Endothelial cell of umbilical vein (primary cell): ENCODE data around the gene PTK6. TPM values are rescaled to one million over a fixed set of nuclear protein-coding genes. Genes with fewer than 3 reads are reported as not detected.

Experiments used
- BruUV-seq: library from RNA; stranded (reverse); fragments of 400-500 nt; replicated peaks from 2 replicates; lab custom pipeline; 2021; lab: Mats Ljungman, UMichigan
- CTCF ChIA-PET: fragments of 300-600, 350-600 bp; sonication (Branson Sonifier 250); formaldehyde crosslinking; loops from one replicate; lab custom pipeline; 2021; ENCODE audit warnings: antibody characterized with exemption, inconsistent platforms; lab: Charles Lee
- POLR2A ChIA-PET: fragments of 300-600, 350-600 bp; sonication (Branson Sonifier 250); formaldehyde crosslinking; loops from one replicate; lab custom pipeline; 2021; ENCODE audit warnings: antibody characterized with exemption, inconsistent platforms; lab: Charles Lee
- DNase-seq: peaks from one replicate; pipeline ENCODE4 v3.0.0-alpha.2; 2011; ENCODE audit warnings: low read depth, low spot score
- FAIRE-seq: peaks from 2 replicates; lab custom pipeline; 2011; peaks lifted over from hg19 to GRCh38; lab: Jason Lieb, UNC
- H2AFZ ChIP-seq: 2 replicates; pipeline ENCODE4 v1.6.0; 2012; ENCODE audit warnings: low read depth, low read length, control low read depth, inconsistent platforms
- H3K27ac ChIP-seq: 2 replicates; pipeline ENCODE4 v1.5.1; 2011; ENCODE audit warnings: low read depth, mild to moderate bottlenecking, control low read depth, low read length, moderate library complexity; ENCODE audit not compliant: insufficient read depth
- H3K27me3 ChIP-seq, 2 experiments: 2 replicates each; pipeline versions ENCODE4 v1.6.0 to v1.6.1; 2011; ENCODE audit warnings: low read length in 2 of 2, mixed read lengths in 1 of 2; ENCODE audit not compliant: control insufficient read depth in 2 of 2, insufficient read depth in 2 of 2
- H3K36me3 ChIP-seq, 2 experiments: 2 replicates in 1 of 2; 3 replicates in 1 of 2; pipeline ENCODE4 v1.5.1; 2011; ENCODE audit warnings: low read length in 2 of 2, mild to moderate bottlenecking in 1 of 2, moderate library complexity in 1 of 2; ENCODE audit not compliant: control insufficient read depth in 2 of 2, insufficient read depth in 2 of 2; ENCODE audit errors: extremely low read depth in 1 of 2
- H3K4me1 ChIP-seq: 3 replicates; pipeline ENCODE4 v1.5.1; 2011; ENCODE audit warnings: mild to moderate bottlenecking, low read length; ENCODE audit not compliant: control insufficient read depth, insufficient read depth; ENCODE audit errors: extremely low read depth
- H3K4me2 ChIP-seq: 2 replicates; pipeline ENCODE4 v1.6.1; 2011; ENCODE audit warnings: low read length, control low read depth, mixed read lengths; ENCODE audit not compliant: insufficient read depth
- H3K4me3 ChIP-seq, 3 experiments: fragments of 200-600 bp in 1 of 3; sonication (generic), shearing (Covaris generic) in 1 of 3; replicated peaks in 1 of 3; 2 replicates each; pipeline ENCODE4 v1.5.1; 2011 to 2016; ENCODE audit warnings: control low read depth in 3 of 3, low read length in 3 of 3, mild to moderate bottlenecking in 2 of 3, inconsistent platforms in 1 of 3, low read depth in 1 of 3, moderate library complexity in 1 of 3; ENCODE audit not compliant: insufficient read depth in 1 of 3
- H3K79me2 ChIP-seq: 2 replicates; pipeline ENCODE4 v1.6.0; 2012; ENCODE audit warnings: low read length, inconsistent platforms; ENCODE audit not compliant: control insufficient read depth, insufficient read depth
- H3K9ac ChIP-seq: replicated peaks from 2 replicates; pipeline ENCODE3; 2011; ENCODE audit warnings: low read length, control low read depth; ENCODE audit not compliant: insufficient read depth; ENCODE audit errors: extremely low read depth
- H3K9me1 ChIP-seq: replicated peaks from 3 replicates; pipeline ENCODE4 v1.6.0; 2011; ENCODE audit warnings: mild to moderate bottlenecking, low read length; ENCODE audit not compliant: control insufficient read depth, insufficient read depth; ENCODE audit errors: extremely low read depth
- H3K9me3 ChIP-seq: replicated peaks from 2 replicates; pipeline ENCODE4 v1.5.1; 2012; ENCODE audit warnings: low read length, inconsistent platforms; ENCODE audit not compliant: control insufficient read depth, insufficient read depth
- H4K20me1 ChIP-seq: replicated peaks from 2 replicates; pipeline ENCODE3; 2011; ENCODE audit warnings: mild to moderate bottlenecking, low read length; ENCODE audit not compliant: control insufficient read depth, insufficient read depth; ENCODE audit errors: extremely low read depth
- CTCF ChIP-seq, 2 donors: IDR thresholded peaks; 1 replicate in 1 of 2; 2 replicates in 1 of 2; pipeline ENCODE4 v1.5.1; 2011; ENCODE audit warnings: low read length in 2 of 2, mild to moderate bottlenecking in 2 of 2, moderate library complexity in 2 of 2, control low read depth in 1 of 2, inconsistent platforms in 1 of 2, low read depth in 1 of 2; ENCODE audit not compliant: insufficient read depth in 1 of 2; ENCODE audit errors: extremely low read depth in 1 of 2
- EZH2 ChIP-seq: IDR thresholded peaks from 2 replicates; pipeline ENCODE4 v1.6.1; 2012; ENCODE audit warnings: borderline replicate concordance, low read depth, mild to moderate bottlenecking, moderate library complexity, low read length, inconsistent platforms; ENCODE audit not compliant: severe bottlenecking
- FOS ChIP-seq: IDR thresholded peaks from 2 replicates; pipeline ENCODE4 v1.6.1; 2011; ENCODE audit warnings: mild to moderate bottlenecking, low read length, moderate library complexity, borderline replicate concordance; ENCODE audit not compliant: insufficient read depth
- GATA2 ChIP-seq: IDR thresholded peaks from 2 replicates; pipeline ENCODE4 v1.7.0; 2011; ENCODE audit warnings: low read depth, mild to moderate bottlenecking, moderate library complexity, mixed read lengths, low read length; ENCODE audit not compliant: insufficient read length, insufficient read depth
- JUN ChIP-seq: IDR thresholded peaks from 2 replicates; pipeline ENCODE4 v1.6.1; 2011; ENCODE audit warnings: borderline replicate concordance, low read depth; ENCODE audit not compliant: insufficient read length, insufficient read depth
- POLR2A ChIP-seq: IDR thresholded peaks from 2 replicates; pipeline ENCODE4 v1.6.1; 2012; ENCODE audit warnings: low read depth, mild to moderate bottlenecking, control low read depth, low read length
- POLR2AphosphoS5 ChIP-seq: IDR thresholded peaks from 2 replicates; pipeline ENCODE4 v1.6.1; 2012; ENCODE audit warnings: low read depth, mild to moderate bottlenecking, control low read depth, low read length, moderate library complexity; ENCODE audit not compliant: insufficient read depth
- dilution Hi-C: fragments of 300-500 bp; cut with MboI; formaldehyde crosslinking; loops from one replicate; pipeline ENCODE4 v1.15.0; 2019; ENCODE audit warnings: low sequenced_read_pairs; ENCODE audit not compliant: extremely low pct_ligation_motif_present
- intact Hi-C: fragments of 100-400 bp; cut with micrococcal nuclease; formaldehyde crosslinking; loops from one replicate; pipeline ENCODE4 v1.10.0; 2022
- polyA plus RNA-seq, 4 experiments: library from polyadenylated mRNA; depleted of rRNA in 3 of 4; stranded (reverse) in 3 of 4; unstranded in 1 of 4; fragments of >200 nt; gene quantifications; 2 replicates each; pipeline versions ENCODE4 v1.2.1 to v1.2.3, GENCODE V29; 2011 to 2012; ENCODE audit warnings: missing spikeins in 1 of 4
- total RNA-seq: library from RNA; stranded (reverse); gene quantifications from 2 replicates; pipeline ENCODE4 v1.2.3, GENCODE V29; 2021

Gene PTK6
- total and polyA plus RNA-seq, 2 donors (not counting 3 experiments of a cell fraction or from before 2014, with no cell fraction given) = 0.18 TPM; not detected in 1

DNA sequence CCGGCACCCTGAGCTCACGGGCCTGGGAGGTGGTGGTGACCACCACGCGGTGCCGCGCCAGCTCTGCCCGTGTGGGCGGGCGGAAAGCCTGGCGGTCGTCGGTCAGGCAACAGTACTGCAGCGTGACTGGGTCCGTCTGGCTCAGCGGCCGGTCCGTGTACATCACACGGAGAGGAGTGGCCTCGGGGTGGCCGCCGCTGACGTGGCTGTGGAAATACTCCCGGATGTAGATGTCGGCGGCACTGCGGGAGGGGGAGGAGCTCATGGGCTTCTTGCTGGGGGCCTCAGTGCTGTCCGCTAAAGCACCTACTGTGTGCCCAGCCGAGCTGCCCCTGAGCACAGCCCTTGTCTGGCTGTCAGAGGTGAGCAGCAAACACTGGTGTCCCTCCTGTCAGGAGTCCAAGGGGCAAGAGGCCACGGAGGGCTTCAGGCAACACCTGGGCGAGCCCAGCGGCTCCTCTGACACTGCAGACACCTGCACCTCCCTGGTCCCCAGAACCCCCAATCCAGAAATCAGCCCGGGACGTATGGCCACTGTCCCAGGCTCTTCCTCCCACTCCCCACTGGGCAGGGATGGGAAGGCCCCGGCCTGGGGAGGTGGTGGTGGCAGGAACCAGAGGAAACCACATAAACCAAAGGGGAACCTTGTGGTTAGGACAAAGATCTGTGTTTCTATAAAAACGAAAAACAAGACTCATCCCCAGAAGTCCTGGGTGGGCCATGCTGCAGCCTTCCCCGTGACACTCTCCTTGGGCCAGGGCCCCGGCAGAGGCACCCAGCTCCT, 30.4 kb upstream of the PTK6 start:
- no peaks in the 10 kb centered on the region for H3K27me3 ChIP-seq
- dilution Hi-C loops (no loop called here), intact Hi-C loops (no loop called here)
- BruUV-seq = no TSS peak
- TF ChIP-seq FOS = no peak
- TF ChIP-seq POLR2AphosphoS5 = no peak
- TF ChIP-seq GATA2 = no peak
- no peak for TF ChIP-seq JUN
- no peak for TF ChIP-seq POLR2A
- no peak for TF ChIP-seq EZH2
- TF ChIP-seq CTCF (IDR thresholded peaks at IDR 0.05; ENCODE audit: extremely low read depth in 1 of 2, insufficient read depth in 1 of 2, low read depth in 1 of 2, low read length in 2 of 2) = no peak
- no peaks in the 10 kb centered on the region for H4K20me1 ChIP-seq
- H3K4me1 ChIP-seq = no peaks in the 10 kb centered on the region
- no peak overlapping the region for H3K9ac ChIP-seq
- DNase-seq (no peak), FAIRE-seq (no peak)
- POLR2A ChIA-PET = no interaction called here
- H3K36me3 ChIP-seq = peaks cover 0 to 6% of the 10 kb centered on the region in 2 experiments
- no peak overlapping the region for H3K27ac ChIP-seq
- CTCF ChIA-PET = interaction anchor here (0.9 to 1.4 kb wide), 2 partner anchors 14 to 21 kb away, joined by 3 read pairs; no protein-coding TSS in a partner anchor
- no peak overlapping the region for H2AFZ ChIP-seq
- H3K79me2 ChIP-seq = no peaks in the 10 kb centered on the region
- no peak overlapping the region for H3K4me2 ChIP-seq
- no peaks in the 10 kb centered on the region for H3K9me3 ChIP-seq
- no peaks in the 10 kb centered on the region for H3K9me1 ChIP-seq
- no peak overlapping the region for H3K4me3 ChIP-seq
